RWPE2 (cell line): ENCODE data around the gene TLR3.

Experiments
- ATAC-seq: fragments of 200-7000 bp; cut with Tn5 transposase; 3 replicates; pipeline ENCODE4 v1.9.1; 2021; ENCODE audit warnings: low read depth
- DNase-seq: peaks from one replicate; pipeline ENCODE4 v3.0.0-alpha.2; 2020; ENCODE audit warnings: low spot score
- H3K27ac ChIP-seq: fragments of 450-650 bp; 2 replicates; pipeline ENCODE4 v1.5.1; 2017; ENCODE audit warnings: mild to moderate bottlenecking; ENCODE audit not compliant: poor library complexity, severe bottlenecking
- H3K27me3 ChIP-seq: fragments of 250-450 bp; sonication (Bioruptor Pico); 2 replicates; pipeline ENCODE4 v1.5.1; 2021; ENCODE audit warnings: mild to moderate bottlenecking, moderate library complexity; ENCODE audit not compliant: insufficient read depth, poor library complexity, severe bottlenecking
- H3K36me3 ChIP-seq: fragments of 250-450 bp; sonication (Bioruptor Pico); 2 replicates; pipeline ENCODE4 v1.5.1; 2020; ENCODE audit warnings: low read depth, mild to moderate bottlenecking, moderate library complexity
- H3K4me1 ChIP-seq: fragments of 250-450 bp; sonication (Bioruptor Pico); 2 replicates; pipeline ENCODE4 v1.5.1; 2021; ENCODE audit warnings: mild to moderate bottlenecking, moderate library complexity; ENCODE audit not compliant: insufficient read depth, poor library complexity, severe bottlenecking
- H3K4me3 ChIP-seq: fragments of 250-450 bp; sonication (Bioruptor Pico); 2 replicates; pipeline ENCODE4 v1.5.1; 2021; ENCODE audit warnings: mild to moderate bottlenecking, moderate library complexity; ENCODE audit not compliant: severe bottlenecking
- H3K9me3 ChIP-seq: fragments of 250-450 bp; sonication (Bioruptor Pico); 2 replicates; pipeline ENCODE4 v1.5.1; 2021; ENCODE audit warnings: mild to moderate bottlenecking, moderate library complexity; ENCODE audit not compliant: severe bottlenecking
- TF ChIP-seq, protein P1 (sequence below): fragments of 450-650 bp; IDR thresholded peaks from one replicate; pipeline ENCODE4 v1.5.1; 2017; ENCODE audit warnings: mild to moderate bottlenecking, moderate library complexity; ENCODE audit not compliant: poor library complexity, severe bottlenecking

The TLR3 gene

DNA sequence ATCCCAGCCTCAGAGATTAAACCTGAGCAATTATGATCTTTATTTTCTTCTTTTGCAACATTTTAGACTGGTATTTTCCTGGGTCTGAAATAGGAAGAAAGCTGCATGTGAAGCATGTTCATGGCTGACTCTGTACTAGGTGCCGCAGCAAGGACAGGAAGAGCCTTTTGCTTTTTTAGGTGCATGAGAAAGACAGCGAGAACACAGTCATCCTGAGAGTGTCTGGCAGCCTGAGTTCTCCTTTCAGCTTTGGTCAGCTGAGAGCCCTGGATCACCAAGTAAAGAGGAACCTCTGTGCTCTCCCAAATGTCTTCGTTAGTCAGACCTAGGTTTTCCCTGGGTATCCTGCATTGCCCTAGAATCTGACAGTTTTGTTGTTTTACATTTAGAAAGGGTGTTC, 65.3 kb downstream of the TLR3 start:
- no peak overlapping the region for H3K27ac ChIP-seq
- no peaks in the 10 kb centered on the region for H3K9me3 ChIP-seq
- DNase-seq (no peak), ATAC-seq (no peak)
- no peak overlapping the region for H3K4me3 ChIP-seq
- TF ChIP-seq, protein P1, sequence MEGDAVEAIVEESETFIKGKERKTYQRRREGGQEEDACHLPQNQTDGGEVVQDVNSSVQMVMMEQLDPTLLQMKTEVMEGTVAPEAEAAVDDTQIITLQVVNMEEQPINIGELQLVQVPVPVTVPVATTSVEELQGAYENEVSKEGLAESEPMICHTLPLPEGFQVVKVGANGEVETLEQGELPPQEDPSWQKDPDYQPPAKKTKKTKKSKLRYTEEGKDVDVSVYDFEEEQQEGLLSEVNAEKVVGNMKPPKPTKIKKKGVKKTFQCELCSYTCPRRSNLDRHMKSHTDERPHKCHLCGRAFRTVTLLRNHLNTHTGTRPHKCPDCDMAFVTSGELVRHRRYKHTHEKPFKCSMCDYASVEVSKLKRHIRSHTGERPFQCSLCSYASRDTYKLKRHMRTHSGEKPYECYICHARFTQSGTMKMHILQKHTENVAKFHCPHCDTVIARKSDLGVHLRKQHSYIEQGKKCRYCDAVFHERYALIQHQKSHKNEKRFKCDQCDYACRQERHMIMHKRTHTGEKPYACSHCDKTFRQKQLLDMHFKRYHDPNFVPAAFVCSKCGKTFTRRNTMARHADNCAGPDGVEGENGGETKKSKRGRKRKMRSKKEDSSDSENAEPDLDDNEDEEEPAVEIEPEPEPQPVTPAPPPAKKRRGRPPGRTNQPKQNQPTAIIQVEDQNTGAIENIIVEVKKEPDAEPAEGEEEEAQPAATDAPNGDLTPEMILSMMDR: no peak
- H3K36me3 ChIP-seq: no peaks in the 10 kb centered on the region
- H3K4me1 ChIP-seq: no peaks in the 10 kb centered on the region
- H3K27me3 ChIP-seq: no peaks in the 10 kb centered on the region

DNA sequence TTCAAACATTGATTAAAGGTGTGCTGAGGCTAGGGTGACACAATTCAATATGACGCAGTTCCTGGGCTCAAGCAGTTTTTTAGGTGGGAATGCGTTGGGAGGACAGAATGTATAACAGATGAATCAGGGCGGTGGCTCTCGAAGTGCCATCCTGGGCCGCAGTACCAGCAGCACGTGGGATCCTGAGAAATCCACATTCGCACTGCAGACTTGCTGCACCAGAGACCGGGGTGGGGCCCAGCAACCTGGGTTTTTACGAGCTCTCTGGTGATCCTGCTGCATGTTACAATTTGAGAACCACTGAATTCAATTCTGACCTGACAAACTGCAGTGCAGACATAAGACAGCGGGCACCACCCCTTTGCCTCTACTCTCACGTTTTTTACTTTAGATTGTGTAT, 65.9 kb downstream of the TLR3 start:
- H3K27me3 ChIP-seq: no peaks in the 10 kb centered on the region
- TF ChIP-seq, protein P1: no peak
- no peak overlapping the region for H3K27ac ChIP-seq
- no peak overlapping the region for H3K4me3 ChIP-seq
- no peaks in the 10 kb centered on the region for H3K4me1 ChIP-seq
- H3K9me3 ChIP-seq: no peaks in the 10 kb centered on the region
- ATAC-seq (no peak), DNase-seq (no peak)
- no peaks in the 10 kb centered on the region for H3K36me3 ChIP-seq

DNA sequence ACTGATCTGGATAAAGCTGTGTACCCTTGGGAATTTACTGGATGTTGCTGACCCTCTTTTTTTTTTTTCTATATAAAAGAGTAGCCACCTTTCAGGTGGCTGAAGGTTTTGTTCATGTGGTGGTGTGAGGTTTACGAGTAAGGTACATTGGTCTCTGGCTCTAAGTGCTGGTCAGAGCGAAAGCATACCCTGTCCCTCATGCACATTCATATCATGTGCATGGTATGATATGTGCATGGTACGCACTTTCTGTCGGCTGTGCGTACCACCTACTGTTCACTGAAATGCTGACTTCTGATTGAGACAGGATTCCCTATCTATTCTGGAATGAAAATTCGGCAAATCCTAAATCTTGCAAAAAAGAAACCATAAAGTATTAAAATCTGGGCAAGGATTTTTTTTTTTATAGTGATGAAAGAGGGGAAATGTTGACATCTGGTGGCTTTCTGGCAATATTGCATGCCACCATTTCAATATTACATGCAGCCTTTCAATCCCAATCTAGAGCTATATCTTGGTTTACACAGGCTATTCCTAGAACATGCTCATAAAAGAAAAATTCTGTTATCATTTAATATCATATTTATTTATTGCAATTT, 68.3 kb downstream of the TLR3 start:
- Histone ChIP-seq H3K4me3 (no peak overlapping the region), H3K4me1 (no peaks in the 10 kb centered on the region), H3K36me3 (no peaks in the 10 kb centered on the region), H3K27ac (no peak overlapping the region), H3K9me3 (no peaks in the 10 kb centered on the region), H3K27me3 (no peaks in the 10 kb centered on the region)
- TF ChIP-seq, protein P1: peak; percentile 67
- ATAC-seq (no peak), DNase-seq (no peak)
